Keratinocyte (primary cell): ENCODE data around the gene SCGB2A2. TPM values are rescaled to one million over a fixed set of nuclear protein-coding genes. Genes with fewer than 3 reads are reported as not detected.

Experiments
- DNase-seq: peaks from one replicate; pipeline ENCODE4 v3.0.0-alpha.2; 2011; ENCODE audit warnings: low read depth, missing footprints, low spot score
- FAIRE-seq: peaks from 2 replicates; lab custom pipeline; 2011; peaks lifted over from hg19 to GRCh38; lab: Jason Lieb, UNC
- H2AFZ ChIP-seq: 2 replicates; pipeline ENCODE4 v1.6.0; 2012; ENCODE audit warnings: low read length, control low read depth, inconsistent platforms; ENCODE audit not compliant: control insufficient read depth
- H3K27ac ChIP-seq: 2 replicates; pipeline ENCODE4 v1.5.1; 2011; ENCODE audit warnings: low read length; ENCODE audit not compliant: control insufficient read depth, insufficient read depth
- H3K27me3 ChIP-seq: 3 replicates; pipeline ENCODE4 v1.6.0; 2011; ENCODE audit warnings: low read length; ENCODE audit not compliant: control insufficient read depth, insufficient read depth; ENCODE audit errors: extremely low read depth
- H3K36me3 ChIP-seq, 2 experiments: 2 replicates in 1 of 2; 3 replicates in 1 of 2; pipeline ENCODE4 v1.5.1; 2011; ENCODE audit warnings: low read length in 2 of 2, mild to moderate bottlenecking in 1 of 2; ENCODE audit not compliant: control insufficient read depth in 2 of 2, insufficient read depth in 2 of 2; ENCODE audit errors: extremely low read depth in 1 of 2
- H3K4me1 ChIP-seq: 3 replicates; pipeline ENCODE4 v1.5.1; 2011; ENCODE audit warnings: low read length; ENCODE audit not compliant: control insufficient read depth, insufficient read depth; ENCODE audit errors: extremely low read depth
- H3K4me2 ChIP-seq: 3 replicates; pipeline ENCODE4 v1.6.0; 2011; ENCODE audit warnings: low read depth, low read length; ENCODE audit not compliant: control insufficient read depth, insufficient read depth; ENCODE audit errors: extremely low read depth
- H3K4me3 ChIP-seq, 3 experiments: fragments of 200-600 bp in 1 of 3; sonication (generic) in 1 of 3; 2 replicates in 2 of 3; 3 replicates in 1 of 3; pipeline ENCODE4 v1.5.1; 2011 to 2016; ENCODE audit warnings: low read length in 3 of 3, mild to moderate bottlenecking in 3 of 3, control low read depth in 2 of 3, inconsistent platforms in 1 of 3, low read depth in 1 of 3, mixed read lengths in 1 of 3, mixed run types in 1 of 3, moderate library complexity in 1 of 3; ENCODE audit not compliant: control insufficient read depth in 2 of 3, insufficient read depth in 2 of 3; ENCODE audit errors: extremely low read depth in 1 of 3
- H3K79me2 ChIP-seq: 2 replicates; pipeline ENCODE4 v1.6.0; 2012; ENCODE audit warnings: low read length; ENCODE audit not compliant: control insufficient read depth, insufficient read depth
- H3K9ac ChIP-seq: 3 replicates; pipeline ENCODE4 v1.6.0; 2011; ENCODE audit warnings: low read length; ENCODE audit not compliant: control insufficient read depth, insufficient read depth; ENCODE audit errors: extremely low read depth
- H3K9me1 ChIP-seq: 3 replicates; pipeline ENCODE4 v1.6.0; 2011; ENCODE audit warnings: low read length; ENCODE audit not compliant: control insufficient read depth, insufficient read depth; ENCODE audit errors: extremely low read depth
- H3K9me3 ChIP-seq: 2 replicates; pipeline ENCODE4 v1.5.1; 2012; ENCODE audit warnings: low read depth, low read length; ENCODE audit not compliant: control insufficient read depth
- H4K20me1 ChIP-seq: 3 replicates; pipeline ENCODE4 v1.6.0; 2011; ENCODE audit warnings: low read length; ENCODE audit not compliant: control insufficient read depth, insufficient read depth; ENCODE audit errors: extremely low read depth
- CTCF ChIP-seq, 3 experiments: IDR thresholded peaks in 1 of 3; conservative IDR thresholded peaks in 1 of 3; optimal IDR thresholded peaks in 1 of 3; 2 replicates in 2 of 3; 3 replicates in 1 of 3; pipeline versions ENCODE3 to v1.5.1; 2011; ENCODE audit warnings: low read length in 3 of 3, mild to moderate bottlenecking in 3 of 3, moderate library complexity in 2 of 3, control low read depth in 1 of 3, inconsistent platforms in 1 of 3; ENCODE audit not compliant: insufficient read depth in 2 of 3; ENCODE audit errors: extremely low read depth in 1 of 3
- EZH2 ChIP-seq: IDR thresholded peaks from one replicate; pipeline ENCODE4 v1.6.1; 2012; ENCODE audit warnings: inconsistent platforms, mild to moderate bottlenecking, low read length, moderate library complexity
- dilution Hi-C: fragments of 300-500 bp; cut with MboI; formaldehyde crosslinking; loops from one replicate; pipeline ENCODE4 v1.7.0; 2020; ENCODE audit warnings: low sequenced_read_pairs; ENCODE audit not compliant: extremely low pct_ligation_motif_present
- polyA plus RNA-seq, 5 experiments: library from polyadenylated mRNA; depleted of rRNA in 3 of 5; stranded (reverse) in 3 of 5; stranded (forward) in 1 of 5; unstranded in 1 of 5; fragments of >200 nt; gene quantifications; 1 replicate in 1 of 5; 2 replicates in 3 of 5; 3 replicates in 1 of 5; pipeline versions ENCODE4 v1.2.1 to v1.2.3, GENCODE V29; 2011 to 2012; ENCODE audit warnings: missing spikeins in 2 of 5, low read depth in 1 of 5, low replicate concordance in 1 of 5

The SCGB2A2 gene
- polyA plus RNA-seq, 1 donor (not counting 4 experiments of a cell fraction or from before 2014, with no cell fraction given) = not detected

GRCh38 chr11:62251698-62252097, 18.3 kb upstream of the SCGB2A2 start:
- Histone ChIP-seq H4K20me1 (no peaks in the 10 kb centered on the region), H3K27ac (no peak overlapping the region), H3K9ac (no peak overlapping the region), H3K4me1 (no peaks in the 10 kb centered on the region), H3K36me3 (no peaks in the 10 kb centered on the region), H3K4me2 (no peak overlapping the region), H3K4me3 (no peak overlapping the region), H3K9me1 (no peaks in the 10 kb centered on the region), H3K79me2 (no peaks in the 10 kb centered on the region), H3K27me3 (no peaks in the 10 kb centered on the region), H3K9me3 (peaks cover 2% of the 10 kb centered on the region), H2AFZ (no peak overlapping the region)
- FAIRE-seq (no peak), DNase-seq (no peak)
- TF ChIP-seq CTCF (optimal IDR thresholded peaks at IDR 0.05 in 1 of 3, IDR thresholded peaks at IDR 0.05 in 1 of 3, conservative IDR thresholded peaks at IDR 0.05 in 1 of 3; ENCODE audit: extremely low read depth in 1 of 3, insufficient read depth in 2 of 3, low read length in 3 of 3) = no peak
- TF ChIP-seq EZH2 = no peak
- dilution Hi-C loops = no loop called here

GRCh38 chr11:62253999-62254542, 15.9 kb upstream of the SCGB2A2 start:
- H3K27ac ChIP-seq = no peak overlapping the region
- dilution Hi-C loops = no loop called here
- no peak overlapping the region for H3K4me2 ChIP-seq
- no peak for TF ChIP-seq CTCF (optimal IDR thresholded peaks at IDR 0.05 in 1 of 3, IDR thresholded peaks at IDR 0.05 in 1 of 3, conservative IDR thresholded peaks at IDR 0.05 in 1 of 3; ENCODE audit: extremely low read depth in 1 of 3, insufficient read depth in 2 of 3, low read length in 3 of 3)
- no peak for TF ChIP-seq EZH2
- H3K9ac ChIP-seq = no peak overlapping the region
- H3K4me1 ChIP-seq = no peaks in the 10 kb centered on the region
- H3K4me3 ChIP-seq = no peak overlapping the region
- no peaks in the 10 kb centered on the region for H3K9me1 ChIP-seq
- no peaks in the 10 kb centered on the region for H4K20me1 ChIP-seq
- FAIRE-seq (no peak), DNase-seq (no peak)
- H3K79me2 ChIP-seq = no peaks in the 10 kb centered on the region
- H3K36me3 ChIP-seq = no peaks in the 10 kb centered on the region
- peaks cover 2% of the 10 kb centered on the region for H3K9me3 ChIP-seq
- H2AFZ ChIP-seq = no peak overlapping the region
- H3K27me3 ChIP-seq = no peaks in the 10 kb centered on the region
